ENCODE measurements around the gene GATA5. TPM values are rescaled to one million over a fixed set of nuclear protein-coding genes. Genes with fewer than 3 reads are reported as not detected.

The GATA5 gene
- total RNA-seq, 1 experiment from 2014 or later, result not detected

DNA sequence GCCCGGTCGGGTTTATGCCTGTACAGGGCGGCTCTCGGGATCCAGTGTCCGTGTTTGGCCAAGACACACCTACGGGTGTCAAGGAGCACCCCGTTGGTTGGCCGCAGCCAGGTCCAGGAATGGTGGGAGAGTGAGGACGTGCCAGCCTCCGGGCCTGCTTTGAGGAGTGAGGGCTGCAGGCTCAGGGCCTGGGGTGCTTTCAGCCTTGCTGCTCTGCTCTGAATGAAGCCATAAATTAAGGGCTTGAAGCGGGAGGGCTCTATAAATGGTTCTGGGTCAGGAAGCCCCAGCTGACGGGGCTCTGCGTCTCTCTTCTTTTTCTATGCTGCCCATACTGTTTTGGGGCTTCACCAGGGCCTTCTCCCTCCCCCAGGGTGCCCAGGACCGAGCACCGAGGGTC lies 15.1 kb downstream of the GATA5 start:
- ATAC-seq, result no peak
- ChIA-PET POLR2A (no interaction called here), CTCF (no interaction called here), RAD21 (ENCODE audit: low non-redundant PET in 1 of 2, low total read pairs in 2 of 2, uncharacterized antibody in 2 of 2, unreplicated experiment in 2 of 2) (no interaction called here)
- no TSS peak for BruUV-seq (replicated peaks)
- Histone ChIP-seq H3K4me1 (ENCODE audit: control insufficient read depth in 1 of 2, insufficient read depth in 2 of 2, low read length in 2 of 2) (no peaks in the 10 kb centered on the region), H3K9me3 (ENCODE audit: control insufficient read depth in 1 of 2, insufficient read depth in 1 of 2, low read depth in 1 of 2, low read length in 2 of 2) (no peaks in the 10 kb centered on the region), H3K79me2 (ENCODE audit: insufficient read depth, low read length) (no peaks in the 10 kb centered on the region), H3K9me2 (ENCODE audit: insufficient read depth) (no peaks in the 10 kb centered on the region), H3K27me3 (ENCODE audit: insufficient read depth, low read length) (no peaks in the 10 kb centered on the region), H2AFZ (ENCODE audit: low read depth, low read length, poor library complexity, severe bottlenecking) (no peak overlapping the region), H3K36me3 (ENCODE audit: control insufficient read depth in 1 of 2, insufficient read depth in 2 of 2, low read length in 2 of 2) (no peaks in the 10 kb centered on the region), H3K27ac (ENCODE audit: low read depth, low read length) (no peak overlapping the region), H4K20me1 (ENCODE audit: insufficient read depth) (no peaks in the 10 kb centered on the region), H3K9ac (ENCODE audit: low read length) (no peak overlapping the region), H3K4me3 (replicated peaks in 1 of 2; ENCODE audit: low read depth in 1 of 2, low read length in 2 of 2) (no peak overlapping the region), H3K4me2 (ENCODE audit: low read length) (no peak overlapping the region)
- no peak for TF ChIP-seq CEBPB (IDR thresholded peaks at IDR 0.05; ENCODE audit: low read depth)
- TF ChIP-seq FOSL1 (IDR thresholded peaks at IDR 0.05; ENCODE audit: low read depth), result no peak
- intact Hi-C loops (cut with micrococcal nuclease), result no loop called here
- DNase-seq (ENCODE audit: low read depth, low spot score), result no peak

DNA sequence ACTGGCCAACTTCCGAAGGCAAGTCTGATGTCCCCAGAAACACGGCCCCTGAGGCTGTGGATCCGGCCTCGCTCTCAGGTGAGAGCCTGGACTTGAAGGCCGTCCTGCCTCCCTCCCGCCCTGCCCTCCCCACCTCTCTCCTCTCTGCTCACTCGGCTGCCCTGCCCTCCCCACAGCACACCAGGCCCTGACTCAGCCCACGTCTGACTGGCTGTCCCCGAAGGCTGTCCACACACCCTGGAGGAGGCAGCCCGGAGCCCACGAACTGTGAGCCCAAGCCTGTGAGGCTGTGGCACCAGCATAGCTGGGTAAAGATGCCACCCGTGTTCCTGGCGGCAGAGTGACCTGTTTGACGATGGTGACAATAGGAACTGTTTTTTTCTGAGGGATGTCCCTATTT lies 16.3 kb downstream of the GATA5 start:
- ATAC-seq, result no peak
- POLR2A ChIA-PET, result no interaction called here
- no peak overlapping the region for H3K9ac ChIP-seq (ENCODE audit: low read length)
- BruUV-seq (replicated peaks), result no TSS peak
- no peak overlapping the region for H3K4me2 ChIP-seq (ENCODE audit: low read length)
- no peaks in the 10 kb centered on the region for H3K9me2 ChIP-seq (ENCODE audit: insufficient read depth)
- intact Hi-C loops (cut with micrococcal nuclease), result no loop called here
- H3K27me3 ChIP-seq (ENCODE audit: insufficient read depth, low read length), result no peaks in the 10 kb centered on the region
- CTCF ChIA-PET, result no interaction called here
- RAD21 ChIA-PET (ENCODE audit: low non-redundant PET in 1 of 2, low total read pairs in 2 of 2, uncharacterized antibody in 2 of 2, unreplicated experiment in 2 of 2), result no interaction called here
- no peak for DNase-seq (ENCODE audit: low read depth, low spot score)
- no peak overlapping the region for H3K27ac ChIP-seq (ENCODE audit: low read depth, low read length)
- no peak overlapping the region for H2AFZ ChIP-seq (ENCODE audit: low read depth, low read length, poor library complexity, severe bottlenecking)
- H3K4me3 ChIP-seq (replicated peaks in 1 of 2; ENCODE audit: low read depth in 1 of 2, low read length in 2 of 2), result no peak overlapping the region
- TF ChIP-seq CBX3 (IDR thresholded peaks at IDR 0.05; ENCODE audit: low read depth), result no peak
- TF ChIP-seq SRF (IDR thresholded peaks at IDR 0.05; ENCODE audit: low read depth), result no peak
- no peak for TF ChIP-seq RAD21 (IDR thresholded peaks at IDR 0.05; ENCODE audit: low read depth)
- H3K79me2 ChIP-seq (ENCODE audit: insufficient read depth, low read length), result no peaks in the 10 kb centered on the region
- no peaks in the 10 kb centered on the region for H3K4me1 ChIP-seq (ENCODE audit: control insufficient read depth in 1 of 2, insufficient read depth in 2 of 2, low read length in 2 of 2)
- H3K9me3 ChIP-seq (ENCODE audit: control insufficient read depth in 1 of 2, insufficient read depth in 1 of 2, low read depth in 1 of 2, low read length in 2 of 2), result no peaks in the 10 kb centered on the region
- no peaks in the 10 kb centered on the region for H3K36me3 ChIP-seq (ENCODE audit: control insufficient read depth in 1 of 2, insufficient read depth in 2 of 2, low read length in 2 of 2)
- H4K20me1 ChIP-seq (ENCODE audit: insufficient read depth), result no peaks in the 10 kb centered on the region
